ENCODE measurements around the gene RNFT2. TPM values are rescaled to one million over a fixed set of nuclear protein-coding genes. Genes with fewer than 3 reads are reported as not detected.

Gene RNFT2
- polyA plus RNA-seq, 1 donor (not counting 4 experiments of a cell fraction or from before 2014, with no cell fraction given): 0.96 TPM

DNA sequence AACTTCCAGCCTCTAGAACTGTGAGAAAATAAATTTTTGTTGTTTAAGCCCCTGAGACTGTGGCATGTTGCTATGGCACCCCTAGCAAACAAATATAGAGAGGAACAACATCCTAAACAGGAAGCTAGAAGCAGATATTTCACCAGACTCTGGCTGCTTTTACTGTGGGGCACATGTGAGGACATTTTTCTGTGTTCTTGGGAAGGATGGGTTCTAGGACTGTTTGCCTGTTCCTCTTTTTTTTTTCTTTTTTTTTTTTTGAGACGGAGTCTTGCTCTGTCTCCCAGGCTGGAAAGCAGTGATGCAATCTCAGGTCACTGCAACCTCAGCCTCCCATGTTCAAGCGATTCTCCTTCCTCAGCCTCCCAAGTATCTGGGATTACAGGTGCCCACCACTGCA lies 147.4 kb downstream of the RNFT2 start:
- dilution Hi-C loops (cut with MboI; ENCODE audit: extremely low pct_ligation_motif_present, low sequenced_read_pairs): no loop called here
- FAIRE-seq (no peak), DNase-seq (ENCODE audit: low read depth, low spot score) (no peak)

DNA sequence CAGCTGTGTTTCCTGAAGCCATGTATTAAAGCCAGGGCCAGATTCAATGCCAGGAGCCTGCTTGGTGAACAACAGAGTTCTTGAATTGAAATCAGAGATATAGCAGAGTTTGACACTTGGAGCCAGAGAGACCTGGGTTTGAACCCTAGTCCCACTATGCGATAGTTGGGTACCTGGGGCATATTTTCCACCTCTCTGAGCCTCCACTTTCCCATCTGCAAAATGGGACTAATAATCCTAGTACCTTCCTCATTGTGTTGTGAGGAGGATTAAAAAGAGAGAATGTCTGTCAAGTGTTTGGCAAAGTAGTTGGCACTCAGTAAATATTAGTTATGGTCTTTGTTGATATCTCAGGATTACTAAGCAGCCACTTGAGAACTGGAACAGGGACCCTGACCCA lies 149.1 kb downstream of the RNFT2 start:
- Histone ChIP-seq H3K9me1 (ENCODE audit: control insufficient read depth, extremely low read depth, insufficient read depth, low read length) (no peaks in the 10 kb centered on the region), H3K27ac (ENCODE audit: control insufficient read depth, insufficient read depth, low read length) (no peak overlapping the region), H3K9me3 (ENCODE audit: control insufficient read depth, low read depth, low read length) (no peaks in the 10 kb centered on the region), H2AFZ (ENCODE audit: control insufficient read depth, low read length) (no peak overlapping the region), H3K36me3 (ENCODE audit: control insufficient read depth in 2 of 2, extremely low read depth in 1 of 2, insufficient read depth in 2 of 2, low read length in 2 of 2) (no peaks in the 10 kb centered on the region), H3K4me1 (ENCODE audit: control insufficient read depth, extremely low read depth, insufficient read depth, low read length) (no peaks in the 10 kb centered on the region), H3K27me3 (ENCODE audit: control insufficient read depth, extremely low read depth, insufficient read depth, low read length) (peaks cover 16% of the 10 kb centered on the region), H3K79me2 (ENCODE audit: control insufficient read depth, insufficient read depth, low read length) (no peaks in the 10 kb centered on the region), H4K20me1 (ENCODE audit: control insufficient read depth, extremely low read depth, insufficient read depth, low read length) (no peaks in the 10 kb centered on the region), H3K4me2 (ENCODE audit: control insufficient read depth, extremely low read depth, insufficient read depth, low read depth, low read length) (no peak overlapping the region), H3K9ac (ENCODE audit: control insufficient read depth, extremely low read depth, insufficient read depth, low read length) (no peak overlapping the region), H3K4me3 (ENCODE audit: control insufficient read depth in 2 of 3, extremely low read depth in 1 of 3, insufficient read depth in 2 of 3, low read depth in 1 of 3, low read length in 3 of 3) (no peak overlapping the region)
- no peak for DNase-seq (ENCODE audit: low read depth, low spot score)
- TF ChIP-seq, protein P1, sequence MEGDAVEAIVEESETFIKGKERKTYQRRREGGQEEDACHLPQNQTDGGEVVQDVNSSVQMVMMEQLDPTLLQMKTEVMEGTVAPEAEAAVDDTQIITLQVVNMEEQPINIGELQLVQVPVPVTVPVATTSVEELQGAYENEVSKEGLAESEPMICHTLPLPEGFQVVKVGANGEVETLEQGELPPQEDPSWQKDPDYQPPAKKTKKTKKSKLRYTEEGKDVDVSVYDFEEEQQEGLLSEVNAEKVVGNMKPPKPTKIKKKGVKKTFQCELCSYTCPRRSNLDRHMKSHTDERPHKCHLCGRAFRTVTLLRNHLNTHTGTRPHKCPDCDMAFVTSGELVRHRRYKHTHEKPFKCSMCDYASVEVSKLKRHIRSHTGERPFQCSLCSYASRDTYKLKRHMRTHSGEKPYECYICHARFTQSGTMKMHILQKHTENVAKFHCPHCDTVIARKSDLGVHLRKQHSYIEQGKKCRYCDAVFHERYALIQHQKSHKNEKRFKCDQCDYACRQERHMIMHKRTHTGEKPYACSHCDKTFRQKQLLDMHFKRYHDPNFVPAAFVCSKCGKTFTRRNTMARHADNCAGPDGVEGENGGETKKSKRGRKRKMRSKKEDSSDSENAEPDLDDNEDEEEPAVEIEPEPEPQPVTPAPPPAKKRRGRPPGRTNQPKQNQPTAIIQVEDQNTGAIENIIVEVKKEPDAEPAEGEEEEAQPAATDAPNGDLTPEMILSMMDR (optimal IDR thresholded peaks at IDR 0.05 in 1 of 3, IDR thresholded peaks at IDR 0.05 in 1 of 3, conservative IDR thresholded peaks at IDR 0.05 in 1 of 3; ENCODE audit: extremely low read depth in 1 of 3, insufficient read depth in 2 of 3, low read length in 3 of 3): no peak
- TF ChIP-seq EZH2 (IDR thresholded peaks at IDR 0.05; ENCODE audit: low read length): no peak
- dilution Hi-C loops (cut with MboI; ENCODE audit: extremely low pct_ligation_motif_present, low sequenced_read_pairs): no loop called here
- no peak for FAIRE-seq

More for the DNA sequence above, 147.4 kb downstream of the RNFT2 start:
- H3K4me2 ChIP-seq (ENCODE audit: control insufficient read depth, extremely low read depth, insufficient read depth, low read depth, low read length): no peak overlapping the region
- H3K36me3 ChIP-seq (ENCODE audit: control insufficient read depth in 2 of 2, extremely low read depth in 1 of 2, insufficient read depth in 2 of 2, low read length in 2 of 2): no peaks in the 10 kb centered on the region
- H3K4me3 ChIP-seq (ENCODE audit: control insufficient read depth in 2 of 3, extremely low read depth in 1 of 3, insufficient read depth in 2 of 3, low read depth in 1 of 3, low read length in 3 of 3): no peak overlapping the region
- H3K9me3 ChIP-seq (ENCODE audit: control insufficient read depth, low read depth, low read length): no peaks in the 10 kb centered on the region
- H2AFZ ChIP-seq (ENCODE audit: control insufficient read depth, low read length): no peak overlapping the region
- peaks cover 28% of the 10 kb centered on the region for H3K27me3 ChIP-seq (ENCODE audit: control insufficient read depth, extremely low read depth, insufficient read depth, low read length)
- H3K9ac ChIP-seq (ENCODE audit: control insufficient read depth, extremely low read depth, insufficient read depth, low read length): no peak overlapping the region
- TF ChIP-seq, protein P1 (optimal IDR thresholded peaks at IDR 0.05 in 1 of 3, IDR thresholded peaks at IDR 0.05 in 1 of 3, conservative IDR thresholded peaks at IDR 0.05 in 1 of 3; ENCODE audit: extremely low read depth in 1 of 3, insufficient read depth in 2 of 3, low read length in 3 of 3): no peak
- TF ChIP-seq EZH2 (IDR thresholded peaks at IDR 0.05; ENCODE audit: low read length): no peak
- H4K20me1 ChIP-seq (ENCODE audit: control insufficient read depth, extremely low read depth, insufficient read depth, low read length): no peaks in the 10 kb centered on the region
- H3K79me2 ChIP-seq (ENCODE audit: control insufficient read depth, insufficient read depth, low read length): no peaks in the 10 kb centered on the region
- peaks cover 2% of the 10 kb centered on the region for H3K4me1 ChIP-seq (ENCODE audit: control insufficient read depth, extremely low read depth, insufficient read depth, low read length)
- no peak overlapping the region for H3K27ac ChIP-seq (ENCODE audit: control insufficient read depth, insufficient read depth, low read length)
- H3K9me1 ChIP-seq (ENCODE audit: control insufficient read depth, extremely low read depth, insufficient read depth, low read length): no peaks in the 10 kb centered on the region

Measured in keratinocyte (primary cell).